Spleen (tissue), 11 donors: ENCODE data around the gene ICAM3. TPM values are rescaled to one million over a fixed set of nuclear protein-coding genes. Genes with fewer than 3 reads are reported as not detected.

Source experiments
- DNase-seq: peaks from one replicate; pipeline ENCODE4 v3.0.0-alpha.2; 2020
- H3K27ac ChIP-seq, 8 donors: fragments of 200-600 bp; sonication (generic) in 7 of 8; 1 replicate in 4 of 8; 2 replicates in 4 of 8; pipeline versions ENCODE4 v1.5.0 to v1.8.0; 2016 to 2021; ENCODE audit warnings: inconsistent platforms in 4 of 8, mild to moderate bottlenecking in 4 of 8, moderate library complexity in 1 of 8
- H3K27me3 ChIP-seq, 7 donors: fragments of 200-600 bp; sonication (generic) in 6 of 7; replicated peaks in 1 of 7; 1 replicate in 4 of 7; 2 replicates in 3 of 7; pipeline versions ENCODE4 v1.5.0 to v1.8.0; 2016 to 2021; ENCODE audit warnings: inconsistent platforms in 3 of 7, mild to moderate bottlenecking in 1 of 7
- H3K36me3 ChIP-seq, 6 donors: fragments of 200-600 bp; sonication (generic) in 5 of 6; 1 replicate in 4 of 6; 2 replicates in 2 of 6; pipeline versions ENCODE4 v1.5.0 to v1.8.0; 2016 to 2021; ENCODE audit warnings: inconsistent platforms in 2 of 6
- H3K4me1 ChIP-seq, 6 donors: fragments of 200-600 bp; sonication (generic) in 5 of 6; 1 replicate in 3 of 6; 2 replicates in 3 of 6; pipeline versions ENCODE4 v1.5.0 to v1.8.0; 2016 to 2021; ENCODE audit warnings: inconsistent platforms in 3 of 6
- H3K4me3 ChIP-seq, 8 donors: fragments of 200-600 bp; sonication (generic) in 7 of 8; 1 replicate in 4 of 8; 2 replicates in 4 of 8; pipeline versions ENCODE4 v1.5.0 to v1.8.0; 2016 to 2021; ENCODE audit warnings: inconsistent platforms in 4 of 8, mild to moderate bottlenecking in 4 of 8, moderate library complexity in 2 of 8
- H3K9me3 ChIP-seq, 8 donors: fragments of 200-600 bp; sonication (generic) in 7 of 8; 1 replicate in 4 of 8; 2 replicates in 4 of 8; pipeline versions ENCODE4 v1.5.0 to v1.8.0; 2016 to 2021; ENCODE audit warnings: inconsistent platforms in 4 of 8
- CTCF ChIP-seq, 11 experiments: fragments of 200-600 bp in 7 of 11; fragments of 450-650 bp in 4 of 11; sonication (generic) in 4 of 11; IDR thresholded peaks in 8 of 11; conservative IDR thresholded peaks in 3 of 11; 1 replicate in 7 of 11; 2 replicates in 4 of 11; pipeline versions ENCODE4 v1.4.0 to v1.8.0; 2016 to 2021; ENCODE audit warnings: antibody characterized with exemption in 11 of 11, inconsistent platforms in 4 of 11, mild to moderate bottlenecking in 1 of 11
- POLR2A ChIP-seq, 3 donors: fragments of 450-650 bp; IDR thresholded peaks; one replicate each; pipeline ENCODE4 v1.5.1; 2017; ENCODE audit warnings: antibody characterized with exemption in 3 of 3, mild to moderate bottlenecking in 1 of 3
- POLR2AphosphoS5 ChIP-seq, 3 donors: sonication (generic); formaldehyde crosslinking; IDR thresholded peaks; one replicate each; pipeline ENCODE4 v1.5.1; 2017; ENCODE audit warnings: antibody characterized with exemption in 3 of 3
- WGBS, 5 donors: extraction: QIAGEN DNeasy Blood & Tissue Kit in 3 of 5; methylation state at CpG; one replicate each; pipeline versions ENCODE4 v1.1.5 to v1.1.7; 2013 to 2018; 5-methylcytosine and 5-hydroxymethylcytosine counted together
- intact Hi-C: fragments of 100-400 bp; cut with DNase I; formaldehyde crosslinking; loops from one replicate; pipeline ENCODE4 v1.15.0; 2023; ENCODE audit warnings: low total_unique reads
- polyA plus RNA-seq, 3 donors: library from polyadenylated mRNA; stranded (reverse); fragments of 200-250 nt; gene quantifications; one replicate each; pipeline ENCODE4 v1.2.1, GENCODE V29; 2013
- small RNA-seq, 4 donors: library from RNA; depleted of rRNA; stranded (forward); fragments of <200 nt; gene quantifications; one replicate each; pipeline ENCODE3, GENCODE V24; 2016
- total RNA-seq, 7 donors: library from RNA; depleted of rRNA in 3 of 7; stranded (reverse); fragments of >200 nt in 3 of 7; fragmentation: NEBNext Ultra II Directional in 4 of 7; extraction: Animal tissue kit (Norgen Biotek cat#: 25700) in 4 of 7; gene quantifications; one replicate each; pipeline versions ENCODE4 v1.1.0 to v1.2.1, GENCODE V29; 2016 to 2021
- donor health status: healthy with polysubstance abuse.
- donor health status: DM: no; HTN: no; CAD: no; lungs with moderate emphysema.
- donor health status: DM: no; HTN: no; CAD: no.
- donor health status: Bipolar disorder and iron deficiency.
- donor health status: healthy.
- donor health status: DM: no; HTN: no; CAD: no.
- donor health status: DM: yes; HTN: yes; CAD: no.

The ICAM3 gene
- total and polyA plus RNA-seq, 10 donors: 69.3 to 180 (median 111) TPM

GRCh38 chr19:10284960-10285278 is 54.5 kb downstream of the ICAM3 start:
- no peak for DNase-seq
- no peak overlapping the region for H3K27ac ChIP-seq
- no peak overlapping the region for H3K4me3 ChIP-seq
- H3K4me1 ChIP-seq: peaks cover 40 to 97% (median 69%) of the 10 kb centered on the region in 6 donors
- 89 to 96% (median 92%) methylated on average over 10 to 13 of the region's 13 CpGs for WGBS, 5 donors
- TF ChIP-seq POLR2A (IDR thresholded peaks at IDR 0.05): no peak
- peak in 1 of 3 donors; percentile 45 for TF ChIP-seq POLR2AphosphoS5 (IDR thresholded peaks at IDR 0.05)
- H3K27me3 ChIP-seq: peaks cover 4 to 33% (median 27%) of the 10 kb centered on the region in 7 donors
- intact Hi-C loops: no loop called here
- peaks cover 3 to 64% (median 49%) of the 10 kb centered on the region in 6 donors for H3K36me3 ChIP-seq
- no peaks in the 10 kb centered on the region for H3K9me3 ChIP-seq

GRCh38 chr19:10284065-10284959 is 55.1 kb downstream of the ICAM3 start:
- Histone ChIP-seq H3K4me1 (peaks cover 37 to 97% (median 69%) of the 10 kb centered on the region in 6 donors), H3K36me3 (peaks cover 3 to 71% (median 51%) of the 10 kb centered on the region in 6 donors), H3K4me3 (no peak overlapping the region), H3K9me3 (no peaks in the 10 kb centered on the region), H3K27me3 (peaks cover under 1 to 27% (median 21%) of the 10 kb centered on the region in 7 donors), H3K27ac (no peak overlapping the region)
- intact Hi-C loops: no loop called here
- WGBS, 5 donors: 91 to 93% (median 92%) methylated on average over 27 to 34 of the region's 34 CpGs
- TF ChIP-seq POLR2AphosphoS5 (IDR thresholded peaks at IDR 0.05) (peak; percentile 34 to 59 (median 53)), POLR2A (IDR thresholded peaks at IDR 0.05) (no peak), CTCF (IDR thresholded peaks at IDR 0.05 in 8 of 11, conservative IDR thresholded peaks at IDR 0.05 in 3 of 11) (no peak)
- no peak for DNase-seq

Small RNA genes lying within 50 kb of the gene (small RNA-seq; reads per million reads assigned to genes)
- gene AC011511.1: 0 reads per million in 4 donors
- 0 reads per million in 4 donors for gene AC011511.4

Other genes starting within 250 kb of the ICAM3 start
- gene ANGPTL6, start 236.9 kb downstream of the ICAM3 start, total RNA-seq: 1 to 10 TPM; 1.4 to 4.8 (median 3.4) TPM
- gene ANGPTL6, start 236.9 kb downstream of the ICAM3 start, polyA plus RNA-seq: 10 to 100 TPM; 10.6 to 18.4 (median 12.6) TPM
- 10 to 100 TPM; 26.8 to 52.1 (median 40.9) TPM for gene PPAN, start 233.3 kb downstream of the ICAM3 start, total RNA-seq
- gene PPAN, start 233.3 kb downstream of the ICAM3 start, polyA plus RNA-seq: 10 to 100 TPM; 46.1 to 90.2 (median 60.3) TPM
- 10 to 100 TPM; 10.9 to 24.2 (median 18.2) TPM for gene P2RY11, start 227.9 kb downstream of the ICAM3 start, total RNA-seq
- gene P2RY11, start 227.9 kb downstream of the ICAM3 start, polyA plus RNA-seq: 10 to 100 TPM in 2 of 3 donors, 1 to 10 TPM in 1; 7.9 to 18.2 (median 14.7) TPM
- gene EIF3G, start 219.7 kb downstream of the ICAM3 start, total RNA-seq: 100 to 1,000 TPM; 165 to 209 (median 194) TPM
- gene EIF3G, start 219.7 kb downstream of the ICAM3 start, polyA plus RNA-seq: 100 to 1,000 TPM; 200 to 262 (median 213) TPM
- 100 to 1,000 TPM in 2 of 7 donors, 10 to 100 TPM in 5; 66.9 to 131 (median 77.2) TPM for gene DNMT1, start 144.7 kb downstream of the ICAM3 start, total RNA-seq
- 10 to 100 TPM; 40.6 to 43.3 (median 41.1) TPM for gene DNMT1, start 144.7 kb downstream of the ICAM3 start, polyA plus RNA-seq
- gene S1PR2, start 108.3 kb downstream of the ICAM3 start, total RNA-seq: 1 to 10 TPM; 1.6 to 6.1 (median 3.6) TPM
- gene S1PR2, start 108.3 kb downstream of the ICAM3 start, polyA plus RNA-seq: 1 to 10 TPM; 1.4 to 3.0 (median 1.8) TPM
- gene MRPL4, start 87.4 kb downstream of the ICAM3 start, total RNA-seq: 10 to 100 TPM; 32.7 to 52.3 (median 37.2) TPM
- 10 to 100 TPM; 31.5 to 60.5 (median 46.0) TPM for gene MRPL4, start 87.4 kb downstream of the ICAM3 start, polyA plus RNA-seq
- gene ICAM1, start 68.5 kb downstream of the ICAM3 start, total RNA-seq: 100 to 1,000 TPM in 5 of 7 donors, 10 to 100 TPM in 2; 84.4 to 163 (median 116) TPM
- gene ICAM1, start 68.5 kb downstream of the ICAM3 start, polyA plus RNA-seq: 10 to 100 TPM; 12.8 to 22.2 (median 15.1) TPM
- 1 to 10 TPM; 1.2 to 3.7 (median 1.6) TPM for gene ICAM4, start 52.7 kb downstream of the ICAM3 start, total RNA-seq
- gene ICAM4, start 52.7 kb downstream of the ICAM3 start, polyA plus RNA-seq: under 1 TPM; 0.48 to 0.57 (median 0.49) TPM
- gene ICAM5, start 49.7 kb downstream of the ICAM3 start, total RNA-seq: 1 to 10 TPM in 4 of 7 donors, under 1 TPM in 3; 0.33 to 1.4 (median 1.0) TPM
- under 1 TPM; 0.07 to 0.29 (median 0.21) TPM for gene ICAM5, start 49.7 kb downstream of the ICAM3 start, polyA plus RNA-seq
- gene ZGLP1, start 29.8 kb downstream of the ICAM3 start, total RNA-seq: 1 to 10 TPM; 2.7 to 7.0 (median 3.2) TPM
- gene ZGLP1, start 29.8 kb downstream of the ICAM3 start, polyA plus RNA-seq: 10 to 100 TPM; 11.6 to 24.1 (median 19.7) TPM
- gene FDX2, start 23.6 kb downstream of the ICAM3 start, total RNA-seq: 10 to 100 TPM in 6 of 7 donors, 1 to 10 TPM in 1; 9.1 to 28.1 (median 11.2) TPM
- 10 to 100 TPM; 16.1 to 27.9 (median 19.8) TPM for gene FDX2, start 23.6 kb downstream of the ICAM3 start, polyA plus RNA-seq
- gene RAVER1, start 6.1 kb downstream of the ICAM3 start, total RNA-seq: 10 to 100 TPM; 33.1 to 45.1 (median 40.3) TPM
- 10 to 100 TPM in 1 of 3 donors, 1 to 10 TPM in 2; 4.8 to 18.8 (median 5.8) TPM for gene RAVER1, start 6.1 kb downstream of the ICAM3 start, polyA plus RNA-seq
- 100 to 1,000 TPM; 208 to 299 (median 246) TPM for gene TYK2, start 40.9 kb upstream of the ICAM3 start, total RNA-seq
- 100 to 1,000 TPM; 159 to 422 (median 257) TPM for gene TYK2, start 40.9 kb upstream of the ICAM3 start, polyA plus RNA-seq
- 100 to 1,000 TPM; 131 to 186 (median 150) TPM for gene CDC37, start 63.9 kb upstream of the ICAM3 start, total RNA-seq
- 100 to 1,000 TPM; 142 to 387 (median 251) TPM for gene CDC37, start 63.9 kb upstream of the ICAM3 start, polyA plus RNA-seq
- gene PDE4A, start 80.9 kb upstream of the ICAM3 start, total RNA-seq: 10 to 100 TPM; 12.0 to 17.3 (median 13.3) TPM
- gene PDE4A, start 80.9 kb upstream of the ICAM3 start, polyA plus RNA-seq: 1 to 10 TPM; 2.1 to 4.4 (median 3.2) TPM
- gene KEAP1, start 163.7 kb upstream of the ICAM3 start, total RNA-seq: 10 to 100 TPM; 41.2 to 59.5 (median 46.3) TPM
- gene KEAP1, start 163.7 kb upstream of the ICAM3 start, polyA plus RNA-seq: 10 to 100 TPM; 33.3 to 46.9 (median 34.2) TPM
- 10 to 100 TPM in 3 of 7 donors, 1 to 10 TPM in 4; 4.0 to 21.2 (median 9.2) TPM for gene S1PR5, start 177.8 kb upstream of the ICAM3 start, total RNA-seq
- gene S1PR5, start 177.8 kb upstream of the ICAM3 start, polyA plus RNA-seq: 1 to 10 TPM in 2 of 3 donors, under 1 TPM in 1; 0.52 to 2.1 (median 1.2) TPM
- gene ATG4D, start 204.3 kb upstream of the ICAM3 start, total RNA-seq: 10 to 100 TPM; 18.2 to 40.5 (median 31.5) TPM
- gene ATG4D, start 204.3 kb upstream of the ICAM3 start, polyA plus RNA-seq: 10 to 100 TPM; 18.7 to 36.0 (median 33.8) TPM
- gene KRI1, start 226.4 kb upstream of the ICAM3 start, total RNA-seq: 10 to 100 TPM; 24.9 to 39.6 (median 31.4) TPM
- 10 to 100 TPM; 31.5 to 43.3 (median 39.1) TPM for gene KRI1, start 226.4 kb upstream of the ICAM3 start, polyA plus RNA-seq
- 10 to 100 TPM; 24.7 to 69.6 (median 44.5) TPM for gene CDKN2D, start 229.4 kb upstream of the ICAM3 start, total RNA-seq
- gene CDKN2D, start 229.4 kb upstream of the ICAM3 start, polyA plus RNA-seq: 10 to 100 TPM; 30.0 to 35.4 (median 33.5) TPM
- 1 to 10 TPM in 3 of 7 donors, under 1 TPM in 3, not detected in 1; 0.65 to 2.1 (median 0.93) TPM for gene AP1M2, start 247.7 kb upstream of the ICAM3 start, total RNA-seq
- gene AP1M2, start 247.7 kb upstream of the ICAM3 start, polyA plus RNA-seq: under 1 TPM; 0.09 to 0.83 (median 0.74) TPM